Measurements from ENCODE around the gene MYH11.
A peak's percentile ranks its signal among the peaks of the same experiment; 100 is the strongest.
"Not testable (repeated sequence)": the region's sequence is repeated elsewhere in the genome, so short reads cannot be mapped to it uniquely, and the experiment has no call there.

Gene MYH11

DNA sequence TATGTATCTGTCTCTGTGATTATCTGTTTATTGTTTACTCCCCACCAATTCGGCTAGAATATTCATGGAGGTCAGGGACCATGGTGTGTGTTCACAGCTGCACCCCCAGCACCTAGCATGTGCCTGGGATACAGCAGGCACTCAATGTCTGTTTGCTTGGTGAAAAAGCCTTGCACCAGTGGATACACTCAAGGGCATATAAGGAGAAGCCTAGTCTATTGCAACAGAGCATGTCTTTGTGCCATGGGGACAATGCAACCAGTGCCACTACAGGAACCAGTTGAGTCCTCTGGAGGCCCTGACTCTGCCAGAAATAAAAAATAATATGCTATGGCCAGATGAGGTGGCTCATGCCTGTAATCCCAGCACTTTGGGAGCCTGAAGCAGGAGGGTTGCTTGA lies 113.2 kb downstream of the MYH11 start:
- no peak for DNase-seq

DNA sequence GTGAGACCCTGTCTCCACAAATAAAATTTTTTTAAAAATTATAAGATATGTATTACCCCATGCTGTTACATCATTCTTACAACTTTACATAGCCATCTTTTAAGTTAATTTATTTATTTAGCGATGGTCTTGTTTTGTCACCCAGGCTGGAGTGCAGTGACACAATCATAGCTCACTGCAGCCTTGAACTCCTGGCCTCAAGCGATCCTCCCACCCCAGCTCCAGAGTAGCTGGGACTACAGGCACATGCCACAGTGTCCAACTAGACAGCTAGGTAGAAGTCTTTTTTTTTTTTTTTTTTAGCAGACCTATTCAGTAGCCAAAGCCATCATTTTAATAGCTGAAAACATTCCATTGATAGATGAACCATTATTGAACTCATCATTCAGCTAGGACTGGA lies 114.1 kb downstream of the MYH11 start:
- no peak for DNase-seq

DNA sequence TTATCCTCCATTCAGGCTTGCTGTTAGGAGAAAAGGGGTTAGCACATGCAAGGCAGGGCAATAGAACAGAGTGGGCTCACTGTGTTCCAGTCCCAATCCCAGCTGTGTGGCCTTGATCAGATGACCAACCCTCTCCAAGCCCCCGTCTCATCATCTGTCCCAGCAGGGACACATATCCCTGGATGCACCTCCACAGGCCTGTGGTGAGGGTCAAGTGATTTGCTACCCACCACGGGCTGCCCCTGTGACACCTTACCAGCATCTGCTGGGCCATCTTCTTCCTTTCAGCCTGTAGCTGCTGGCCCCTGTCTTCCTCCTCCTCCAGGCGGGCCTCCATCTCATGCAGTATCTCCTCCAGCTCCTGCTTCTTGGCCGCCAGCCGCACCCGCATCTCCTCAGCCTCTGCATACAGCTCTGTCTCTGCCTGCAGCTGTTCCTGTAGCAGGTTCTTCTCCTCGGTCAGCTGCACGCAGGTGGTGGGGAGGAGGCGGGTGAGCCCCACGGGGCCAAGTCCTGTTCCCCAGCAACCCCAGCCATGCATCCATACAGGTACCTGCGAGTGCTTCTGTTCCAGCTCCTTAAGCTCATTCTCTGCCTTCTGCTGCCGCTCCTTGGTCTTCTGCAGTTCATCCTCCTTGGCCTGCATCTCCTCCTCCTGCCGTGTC lies 115.5 kb downstream of the MYH11 start:
- no peak for DNase-seq

DNA sequence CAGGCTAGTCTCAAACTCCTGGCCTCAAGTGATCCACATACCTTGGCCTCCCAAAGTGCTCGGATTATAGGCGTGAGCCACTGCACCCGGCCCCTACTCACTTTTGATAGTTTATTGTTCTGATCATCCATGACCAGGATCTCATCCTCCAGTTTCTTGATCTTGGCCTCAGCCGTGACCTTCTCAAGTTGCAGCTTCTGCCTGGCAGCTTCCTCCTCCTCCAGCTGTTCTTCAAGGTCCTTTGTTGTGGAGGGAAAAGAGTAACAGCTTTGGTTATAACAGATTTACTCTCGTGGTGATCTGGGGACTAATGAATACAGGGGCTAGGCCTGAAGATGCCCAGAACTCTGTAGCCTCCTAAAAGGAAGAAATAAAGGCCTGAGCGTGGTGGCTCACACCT lies 116.9 kb downstream of the MYH11 start:
- no peak for DNase-seq

DNA sequence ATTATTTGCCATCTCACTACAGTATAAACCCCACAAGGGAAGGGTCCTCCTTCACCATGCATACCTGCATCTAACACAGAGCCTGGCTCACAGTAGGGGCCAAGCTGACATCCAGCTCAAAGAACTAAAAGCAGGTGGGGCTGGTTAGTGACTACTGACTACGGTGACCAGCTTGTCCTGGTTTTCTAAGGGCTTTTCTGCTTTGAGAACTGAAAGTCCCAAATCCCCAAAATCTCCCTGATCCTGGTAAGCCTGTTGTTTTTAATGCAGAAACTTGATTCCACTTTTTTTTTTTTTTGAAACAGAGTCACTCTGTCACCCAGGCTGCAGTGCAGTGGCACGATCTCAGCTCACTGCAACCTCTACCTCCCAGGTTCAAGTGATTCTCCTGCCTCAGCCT lies 117.4 kb downstream of the MYH11 start:
- no peak for DNase-seq

DNA sequence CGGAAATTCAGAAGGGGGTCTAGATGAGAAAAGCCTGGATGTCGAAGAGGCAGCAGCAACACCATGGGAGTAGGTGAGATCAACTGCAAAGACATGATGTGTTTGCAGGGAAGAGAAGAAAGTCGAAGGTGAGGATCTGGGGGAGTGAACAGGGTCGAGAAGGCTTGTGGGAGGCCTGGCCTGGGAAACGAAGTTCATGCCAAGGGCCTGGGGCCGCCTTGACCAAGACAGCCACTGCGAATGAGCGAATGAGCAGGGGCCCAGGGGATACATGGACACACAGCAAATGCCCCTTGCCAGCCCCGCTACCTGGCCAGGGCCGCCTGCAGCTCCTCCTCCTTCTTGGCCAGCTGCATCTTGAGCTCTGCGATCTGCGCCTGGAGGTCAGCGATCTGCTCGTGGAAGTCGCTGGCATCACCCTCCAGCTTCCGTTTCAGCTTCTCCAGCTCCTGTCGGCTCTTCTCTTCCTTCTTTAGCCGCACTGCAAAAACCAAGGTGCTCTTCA lies 119.6 kb downstream of the MYH11 start:
- DNase-seq, result no peak

DNA sequence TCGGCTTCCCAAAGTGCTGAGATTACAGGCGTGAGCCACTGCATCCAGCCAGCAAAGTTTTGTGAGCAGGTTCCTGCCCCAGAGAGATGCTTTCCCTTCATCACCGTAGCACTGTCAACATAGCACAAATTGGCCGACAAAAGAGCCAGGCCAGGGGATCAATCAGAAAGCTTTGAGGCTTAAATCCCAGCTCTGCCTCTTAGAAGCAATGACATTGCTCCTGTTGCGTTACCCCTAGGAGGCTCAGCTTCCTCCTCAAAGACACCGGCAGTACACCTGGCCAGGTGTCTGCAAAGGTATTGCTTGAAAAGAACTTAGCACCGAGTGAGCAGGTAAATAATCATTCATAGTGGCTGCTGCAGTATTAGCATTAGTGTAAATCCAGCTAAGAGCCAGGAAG lies 120.3 kb downstream of the MYH11 start:
- no peak for DNase-seq

DNA sequence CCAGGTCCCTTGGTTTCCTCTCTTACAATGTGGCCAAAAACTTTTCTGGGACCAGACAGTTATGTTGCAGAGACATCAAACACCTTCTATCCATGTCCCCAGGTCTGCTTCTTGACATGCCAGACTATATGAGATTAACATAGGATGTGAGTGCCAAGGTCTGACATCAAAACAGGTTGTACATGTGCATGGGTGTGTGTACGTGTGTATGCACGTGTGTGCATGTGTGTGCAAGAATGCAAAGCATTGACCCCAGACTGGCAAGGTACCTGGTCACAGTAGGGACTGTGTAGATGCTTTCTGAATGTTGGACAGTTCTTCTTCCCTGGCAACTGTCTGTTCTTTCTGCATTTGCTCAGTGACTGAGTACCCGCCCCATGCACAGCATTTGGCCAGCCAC lies 121.2 kb downstream of the MYH11 start:
- DNase-seq, result no peak

DNA sequence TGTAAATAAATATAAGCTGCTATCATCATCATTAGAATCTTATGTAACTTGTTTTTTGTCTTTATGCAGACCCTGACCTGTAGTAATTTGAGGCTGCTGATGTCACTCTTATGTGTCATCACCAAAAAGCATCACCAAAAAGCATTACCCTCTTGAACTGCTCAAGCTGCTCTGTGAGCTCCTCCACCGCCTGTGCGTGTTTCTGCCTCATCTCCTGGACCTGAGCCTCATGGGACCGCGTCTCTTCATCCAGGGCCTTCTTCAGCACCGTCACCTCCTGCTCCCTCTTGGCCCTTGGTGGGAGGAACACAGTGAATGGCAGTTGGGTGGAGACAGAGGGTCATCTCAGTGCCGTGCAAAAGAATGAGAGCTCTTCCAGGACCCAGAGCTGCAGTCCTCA lies 124.4 kb downstream of the MYH11 start:
- no peak for DNase-seq

DNA sequence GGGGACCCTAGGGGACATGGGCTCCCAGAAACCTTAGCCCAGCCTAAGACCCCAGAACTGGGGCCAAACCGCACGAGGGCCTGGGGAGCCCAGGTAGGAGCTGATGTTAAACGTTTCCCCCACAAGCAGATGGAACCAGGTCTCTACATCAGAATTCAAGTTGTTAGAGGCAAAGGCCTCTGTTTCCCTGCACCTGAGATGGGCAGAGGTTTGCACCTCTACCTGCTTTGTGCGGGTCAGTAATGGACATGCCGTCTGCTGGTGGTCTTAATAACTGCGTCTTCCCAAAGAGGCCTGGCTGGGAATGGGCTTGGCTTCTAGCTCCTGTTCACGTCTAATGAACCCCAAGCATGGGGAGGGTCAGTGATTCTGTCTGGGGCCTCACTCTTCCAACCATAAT lies 127.7 kb downstream of the MYH11 start:
- DNase-seq, result no peak

DNA sequence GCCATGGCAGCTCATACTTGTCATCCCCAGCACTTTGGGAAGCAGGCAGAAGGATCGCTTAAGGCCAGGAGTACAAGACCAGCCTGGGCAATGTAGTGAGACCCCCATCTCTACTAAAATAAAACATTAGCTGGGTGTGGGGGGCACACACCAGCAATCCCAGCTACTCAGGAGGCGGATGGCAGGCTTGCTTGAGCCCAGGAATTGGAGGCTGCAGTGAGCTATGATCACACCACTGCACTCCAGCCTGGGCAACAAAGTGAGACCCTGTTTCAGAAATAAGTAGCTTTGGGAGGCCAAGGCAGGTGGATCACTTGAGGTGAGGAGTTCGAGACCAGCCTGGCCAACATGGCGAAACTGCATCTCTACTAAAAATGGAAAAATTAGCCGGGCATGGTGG lies 129.1 kb downstream of the MYH11 start:
- DNase-seq, result not testable (repeated sequence)

DNA sequence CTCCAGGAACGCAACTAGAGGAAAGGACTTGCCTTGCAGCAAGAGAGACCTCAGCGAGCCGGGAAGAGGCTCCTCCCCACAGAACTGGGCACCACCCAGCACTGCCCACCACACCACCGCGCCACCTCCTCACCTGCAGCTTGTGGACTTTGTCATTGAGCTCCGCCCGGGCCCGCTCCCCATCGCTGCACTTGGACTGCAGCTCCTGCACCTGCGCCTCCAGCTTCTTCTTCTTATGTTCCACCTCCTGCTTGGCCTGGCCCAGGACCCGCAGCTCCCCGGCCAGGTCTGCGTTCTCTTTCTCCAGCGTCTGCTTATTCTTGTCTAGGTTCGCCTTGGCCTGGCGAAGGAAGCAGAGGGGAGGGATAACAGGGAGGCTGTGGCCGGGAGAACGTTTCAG lies 130.1 kb downstream of the MYH11 start:
- no peak for DNase-seq

DNA sequence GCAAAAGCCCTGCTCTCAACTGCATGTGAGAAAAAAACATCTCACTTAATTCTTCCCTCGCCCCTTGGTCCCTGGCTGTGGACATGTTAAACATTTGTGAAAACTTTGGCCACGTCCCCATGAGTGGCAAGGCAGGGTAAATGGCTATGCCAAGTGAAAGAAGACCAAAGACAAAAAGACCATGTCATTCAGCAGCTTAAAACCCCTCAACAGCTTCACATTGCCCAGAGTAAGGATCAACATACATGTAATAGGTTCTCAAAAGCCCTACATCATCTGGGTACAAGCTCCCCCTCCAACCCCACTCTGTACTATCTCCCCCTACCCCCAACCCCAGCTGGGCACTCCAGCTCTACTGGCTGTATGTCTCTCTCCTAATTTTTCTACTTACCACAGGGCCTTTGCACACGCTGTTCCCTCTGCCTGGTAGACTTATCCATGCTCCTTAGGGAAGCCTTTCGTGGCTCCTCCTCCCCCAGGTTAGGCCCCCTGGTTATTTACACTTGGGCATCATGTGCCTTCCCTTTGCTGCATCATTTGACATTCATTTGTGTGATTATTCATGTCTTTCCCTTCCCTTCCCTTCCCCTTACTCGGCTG lies 131.1 kb downstream of the MYH11 start:
- no peak for DNase-seq

DNA sequence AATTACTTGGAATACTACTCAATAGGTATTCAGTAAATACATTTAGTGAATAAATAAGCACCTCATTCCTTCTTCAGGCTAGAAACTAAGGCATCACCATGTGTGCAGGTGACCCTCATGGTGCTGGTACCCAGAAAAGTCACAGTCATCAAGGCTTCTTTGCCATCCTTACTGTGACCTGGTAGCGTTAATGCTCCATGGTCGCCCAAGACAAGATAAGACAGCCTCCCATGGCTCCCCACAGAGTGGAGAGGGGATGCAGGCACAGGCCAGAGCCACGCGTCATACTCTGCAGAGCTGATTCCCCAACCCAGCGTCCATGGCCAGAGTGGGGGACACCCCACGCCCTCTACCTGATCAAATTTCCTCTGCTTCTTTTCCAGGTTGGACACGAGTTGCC lies 133.0 kb downstream of the MYH11 start:
- DNase-seq, result no peak

DNA sequence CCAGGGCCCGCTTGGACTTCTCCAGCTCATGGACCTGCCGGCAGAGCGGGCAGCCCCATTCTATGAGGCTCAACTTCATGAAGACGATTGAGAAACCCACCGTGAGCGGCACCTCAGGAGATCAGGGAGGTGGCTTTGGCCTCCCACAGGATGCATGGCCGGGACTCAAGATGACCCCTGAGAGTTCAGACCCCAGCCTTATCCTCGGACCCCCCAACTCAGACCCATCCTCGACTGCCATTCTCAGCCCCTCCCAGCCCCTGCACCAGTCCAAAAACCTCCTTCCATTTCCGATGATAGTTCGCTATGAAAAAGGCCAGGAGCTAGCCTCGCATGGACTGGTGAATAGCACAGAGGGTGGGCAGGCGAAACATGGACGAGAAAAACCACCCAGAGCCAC lies 135.8 kb downstream of the MYH11 start:
- no peak for DNase-seq

DNA sequence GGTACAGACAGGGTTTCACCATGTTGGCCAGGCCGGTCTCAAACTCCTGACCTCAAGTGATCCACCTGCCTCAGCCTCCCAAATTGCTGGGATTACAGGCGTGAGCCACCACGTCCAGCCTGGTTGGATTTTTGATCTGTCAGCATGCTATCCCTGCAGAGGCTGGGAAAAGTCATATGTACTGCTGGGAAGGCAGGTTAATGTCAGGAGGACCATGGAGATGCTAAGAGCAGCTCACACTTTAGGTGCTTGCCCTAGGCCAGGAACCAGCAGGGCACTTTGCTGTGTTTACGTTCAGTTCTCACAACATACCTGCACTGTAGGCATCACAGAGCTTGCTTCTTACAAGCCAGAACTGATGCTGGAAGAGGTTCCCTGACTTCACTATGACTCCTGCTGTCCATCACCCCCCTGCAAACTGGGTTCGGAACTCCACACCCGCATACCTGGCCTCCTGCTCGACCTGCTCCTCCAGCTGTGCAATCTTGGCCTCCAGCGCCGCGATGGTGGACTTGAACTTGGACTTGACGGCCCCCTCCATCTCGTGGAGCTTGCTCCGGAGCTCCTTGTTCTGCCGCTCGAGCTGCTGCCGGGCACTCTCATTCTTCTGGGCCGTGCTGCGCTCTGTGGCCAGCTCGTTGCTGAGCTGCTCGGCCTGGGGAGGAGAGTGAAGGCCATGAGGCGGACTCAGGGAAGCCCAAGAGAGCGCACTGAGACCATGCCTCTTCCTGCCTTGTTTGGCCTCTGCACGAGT lies 140.0 kb downstream of the MYH11 start:
- DNase-seq, result no peak

DNA sequence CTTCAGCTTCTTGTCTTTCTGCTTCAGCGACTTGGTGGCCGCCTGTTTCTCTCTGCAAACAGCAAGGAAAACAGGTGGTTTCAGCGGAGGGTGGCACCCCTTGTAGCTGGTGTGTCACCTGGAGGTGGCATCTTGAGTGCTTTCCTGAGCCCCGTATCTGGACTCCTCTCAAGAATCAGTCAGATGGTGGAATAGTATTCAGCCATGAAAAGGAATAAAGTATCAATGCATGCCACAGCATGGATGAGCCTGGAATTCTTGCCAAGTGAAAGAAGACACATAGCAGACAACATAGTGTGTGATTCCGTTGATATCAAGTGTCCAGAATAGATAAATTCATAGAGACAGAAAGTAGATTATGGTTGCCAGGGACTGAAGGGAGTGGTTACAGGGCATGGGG lies 141.6 kb downstream of the MYH11 start:
- DNase-seq, result no peak

DNA sequence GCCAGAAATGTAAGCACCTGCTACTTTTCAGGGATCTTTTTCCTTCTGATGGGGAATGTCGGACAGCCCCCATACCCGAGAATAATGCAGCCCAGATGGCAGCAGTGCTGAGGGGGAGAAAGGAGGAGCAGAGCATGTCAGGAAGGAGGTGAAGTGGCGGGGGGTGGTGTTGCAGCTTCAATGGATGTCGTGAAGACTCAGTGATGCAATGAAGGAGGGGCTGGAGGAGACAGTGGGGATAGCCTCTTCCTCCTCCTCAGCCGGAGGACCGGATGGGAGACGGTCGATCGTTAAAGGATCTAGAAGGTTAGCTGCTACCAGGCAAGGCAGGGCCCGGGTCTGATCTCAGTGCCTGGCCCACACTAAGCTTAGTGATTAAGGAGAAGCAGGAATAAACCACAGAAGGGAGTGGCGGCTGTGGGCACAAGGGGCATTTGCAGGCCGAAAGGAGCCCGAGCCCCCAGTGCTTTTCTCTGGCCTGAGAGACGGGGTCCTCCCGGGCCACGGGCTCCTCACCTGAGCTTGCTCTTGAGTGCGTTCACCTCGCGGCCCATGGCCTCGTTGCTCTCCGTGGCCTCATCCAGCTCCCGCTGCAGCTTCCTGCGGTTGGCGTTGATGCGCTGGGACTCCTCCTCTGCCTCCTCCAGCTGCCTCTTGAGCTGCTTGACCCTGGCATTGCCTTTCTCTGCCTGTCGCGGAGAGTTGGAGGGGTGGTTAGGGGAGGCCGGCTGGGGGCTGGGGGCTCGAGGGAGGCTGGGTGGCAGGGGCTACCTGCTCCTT lies 142.2 kb downstream of the MYH11 start:
- DNase-seq, result no peak

DNA sequence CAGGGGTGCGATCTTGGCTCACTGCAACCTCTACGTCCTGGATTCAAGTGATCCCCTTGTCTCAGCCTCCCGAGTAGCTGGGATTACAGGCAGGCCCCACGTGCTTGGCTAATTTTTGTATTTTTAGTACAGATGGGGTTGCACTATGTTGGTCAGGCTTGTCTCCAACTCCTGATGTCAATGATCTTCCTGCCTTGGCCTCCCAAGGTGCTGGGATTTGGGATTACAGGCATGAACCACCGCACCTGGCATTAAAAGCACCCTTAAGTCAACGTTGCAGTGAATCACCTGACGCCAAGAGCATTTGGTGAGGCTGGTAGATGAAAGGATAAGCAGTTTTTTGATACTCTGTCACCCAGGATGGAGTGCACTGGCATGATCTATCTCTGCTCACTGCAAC lies 147.8 kb downstream of the MYH11 start:
- DNase-seq, result no peak

DNA sequence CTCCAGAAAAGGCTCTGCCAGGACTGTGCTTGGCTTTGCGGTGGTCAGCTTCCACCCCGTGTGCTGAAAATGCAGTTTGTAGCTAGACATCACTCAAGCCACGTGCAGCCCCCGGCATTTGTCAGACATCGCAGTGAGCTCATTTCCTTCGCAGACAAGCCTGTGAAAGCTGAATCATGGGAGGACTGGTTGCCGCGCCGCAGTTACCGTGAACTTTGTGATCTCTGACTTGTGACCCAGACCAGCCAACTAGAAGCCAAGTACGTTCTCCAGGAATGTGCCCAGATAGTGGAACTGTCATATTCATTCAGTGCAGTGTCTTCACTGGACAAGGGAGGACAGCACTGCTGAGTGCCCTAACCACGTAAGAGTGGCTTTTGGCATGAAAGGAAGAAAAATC lies 148.7 kb downstream of the MYH11 start:
- no peak for DNase-seq

DNA sequence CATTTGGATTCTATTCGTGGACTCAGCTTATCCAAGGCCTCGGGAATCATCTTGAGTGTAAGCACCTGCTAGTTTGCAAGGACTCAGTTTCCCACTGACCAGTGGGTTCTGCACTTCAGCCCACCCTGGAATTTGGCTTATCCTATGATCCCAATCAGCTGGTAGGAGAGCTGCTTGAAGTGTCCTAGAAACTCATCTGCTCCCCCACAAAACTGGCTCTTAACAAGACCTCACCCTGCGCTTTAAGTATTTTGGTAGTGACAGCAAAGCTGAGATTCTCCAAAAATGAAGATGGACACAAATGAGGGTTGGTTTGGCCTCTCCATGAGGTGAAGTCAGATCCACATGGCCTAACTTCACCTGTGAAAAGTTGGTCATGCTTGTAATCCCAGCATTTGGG lies 149.5 kb downstream of the MYH11 start:
- DNase-seq, result no peak

DNA sequence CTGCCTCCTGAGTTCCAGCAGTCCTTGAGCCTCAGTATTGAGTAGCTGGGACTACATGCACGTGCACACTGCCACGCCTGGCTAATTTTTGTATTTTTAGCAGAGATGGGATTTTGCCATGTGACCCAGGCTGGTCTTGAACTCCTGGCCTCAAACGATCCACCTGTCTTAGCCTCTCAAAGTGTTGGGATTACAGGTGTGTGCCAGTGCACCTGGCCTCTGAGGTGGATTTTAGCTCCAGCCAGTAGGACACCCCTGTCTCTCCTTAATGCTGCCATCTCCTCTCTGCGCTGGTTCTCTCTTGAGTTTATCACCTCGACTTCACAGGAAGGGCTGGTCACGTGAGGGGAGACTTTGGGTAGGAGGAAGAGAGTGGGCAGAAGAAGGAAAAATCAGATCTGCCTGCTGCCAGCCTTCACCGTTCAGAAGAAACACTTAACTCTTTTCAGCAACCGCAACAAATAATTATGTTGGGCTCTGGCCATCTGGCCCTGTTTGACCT lies 151.7 kb downstream of the MYH11 start:
- no peak for DNase-seq

DNA sequence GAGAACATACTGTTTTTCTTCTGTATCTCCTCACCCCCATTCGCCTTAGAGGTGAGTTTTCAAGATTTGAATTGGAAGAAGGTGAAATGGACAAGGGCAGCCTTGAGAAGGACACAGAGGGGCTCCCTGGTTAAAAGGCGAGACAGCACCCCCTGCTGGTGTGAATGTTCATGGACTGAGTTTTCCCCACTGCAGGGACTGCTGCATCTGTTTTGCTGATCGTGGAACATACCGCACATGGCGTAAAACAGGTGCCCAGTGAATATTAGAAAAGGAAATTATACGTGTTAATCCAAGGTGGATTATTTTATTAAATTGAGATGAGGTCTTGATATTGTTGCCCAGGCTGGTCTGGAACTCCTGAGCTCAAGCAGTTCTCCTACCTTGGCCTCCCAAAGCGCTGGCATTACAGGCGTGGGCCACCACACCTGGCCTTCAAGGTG lies 152.3 kb downstream of the MYH11 start:
- peak; percentile 67 to 77 for DNase-seq

Data from activated CD4-positive, alpha-beta T cell treated with anti-CD3 and anti-CD28 coated beads, Interleukin-2, amount 50 U/mL, for 4 hours (primary cell).